Choroid plexus epithelial cell (primary cell): ENCODE measurements around the gene DEK.
A peak's percentile ranks its signal among the peaks of the same experiment; 100 is the strongest.

Experiments
- DNase-seq: peaks from one replicate; pipeline ENCODE4 v3.0.0-alpha.2; 2010; ENCODE audit warnings: low read depth
- H3K4me3 ChIP-seq: 2 replicates; pipeline ENCODE4 v1.5.1; 2011; ENCODE audit warnings: low read depth, mild to moderate bottlenecking, control low read depth, low read length, moderate library complexity
- CTCF ChIP-seq: conservative IDR thresholded peaks from 2 replicates; pipeline ENCODE4 v1.5.1; 2011; ENCODE audit warnings: low read depth, mild to moderate bottlenecking, control low read depth, inconsistent platforms, low read length, moderate library complexity

Gene DEK

GRCh38 chr6:18245642-18246041 is 18.7 kb downstream of the DEK start:
- no peak for DNase-seq
- H3K4me3 ChIP-seq: no peak overlapping the region
- TF ChIP-seq CTCF: no peak

GRCh38 chr6:18245079-18245478 is 19.3 kb downstream of the DEK start:
- no peak overlapping the region for H3K4me3 ChIP-seq
- TF ChIP-seq CTCF: no peak
- DNase-seq: no peak

- DNase-seq: no peak
- TF ChIP-seq CTCF: no peak
- H3K4me3 ChIP-seq: no peak overlapping the region
Observed at GRCh38 chr6:18244251-18244650, 20.1 kb downstream of the DEK start.

GRCh38 chr6:18243302-18243893 is 20.9 kb downstream of the DEK start:
- no peak overlapping the region for H3K4me3 ChIP-seq
- no peak for DNase-seq
- no peak for TF ChIP-seq CTCF

- H3K4me3 ChIP-seq: no peak overlapping the region
- no peak for TF ChIP-seq CTCF
- DNase-seq: peak; percentile 91
Observed at GRCh38 chr6:18242062-18242851, 22.1 kb downstream of the DEK start.

GRCh38 chr6:18241208-18242038 is 22.9 kb downstream of the DEK start:
- no peak overlapping the region for H3K4me3 ChIP-seq
- DNase-seq: peak; percentile 8
- no peak for TF ChIP-seq CTCF
